Activated CD8-positive, alpha-beta T cell treated with anti-CD3 and anti-CD28 coated beads for 36 hours (primary cell): ENCODE data around the gene PLCG2. TPM values are rescaled to one million over a fixed set of nuclear protein-coding genes. Genes with fewer than 3 reads are reported as not detected.

ENCODE experiments used
- ATAC-seq: fragments of 200-7000 bp; cut with Tn5 transposase; one replicate; pipeline ENCODE4 v1.10.0; 2021; ENCODE audit warnings: mild to moderate bottlenecking, moderate library complexity
- CTCF ChIA-PET: fragments of 350-600 bp; sonication (Branson Sonifier 250); formaldehyde crosslinking; loops from one replicate; lab custom pipeline; 2021; ENCODE audit warnings: antibody characterized with exemption; lab: Charles Lee
- POLR2A ChIA-PET: fragments of 350-600 bp; sonication (Branson Sonifier 250); formaldehyde crosslinking; loops from one replicate; lab custom pipeline; 2021; ENCODE audit warnings: antibody characterized with exemption; lab: Charles Lee
- DNase-seq: peaks from one replicate; pipeline ENCODE4 v3.0.0-alpha.2; 2020
- H3K27ac Mint-ChIP-seq: one replicate; pipeline ENCODE4 v1.8.0; 2021; ENCODE audit warnings: mild to moderate bottlenecking, mixed read lengths
- H3K27me3 Mint-ChIP-seq: one replicate; pipeline ENCODE4 v1.8.0; 2021; ENCODE audit warnings: mixed read lengths
- H3K36me3 Mint-ChIP-seq: one replicate; pipeline ENCODE4 v1.8.0; 2021; ENCODE audit warnings: low read depth, mixed read lengths
- H3K4me1 Mint-ChIP-seq: one replicate; pipeline ENCODE4 v1.8.0; 2021; ENCODE audit warnings: low read depth, mixed read lengths
- H3K4me3 Mint-ChIP-seq: one replicate; pipeline ENCODE4 v1.8.0; 2021; ENCODE audit warnings: mild to moderate bottlenecking, moderate library complexity, mixed read lengths
- H3K9me3 Mint-ChIP-seq: one replicate; pipeline ENCODE4 v1.8.0; 2021; ENCODE audit warnings: mixed read lengths
- CTCF ChIP-seq: fragments of 200-600 bp; IDR thresholded peaks from one replicate; pipeline ENCODE4 v1.8.0; 2022; ENCODE audit warnings: antibody characterized with exemption, mild to moderate bottlenecking
- intact Hi-C: fragments of 100-400 bp; cut with micrococcal nuclease; formaldehyde crosslinking; loops from one replicate; pipeline ENCODE4 v1.10.0; 2022
- total RNA-seq, 2 experiments: library from RNA; stranded (reverse); gene quantifications; one replicate each; pipeline ENCODE4 v1.2.3, GENCODE V29; 2021

PLCG2 gene
- total RNA-seq, 2 experiments from 2014 or later, result 12.7 to 13.7 TPM

- intact Hi-C loops, result no loop called here
- ATAC-seq (no peak), DNase-seq (no peak)
- Mint-ChIP-seq H3K27ac (no peak overlapping the region), H3K36me3 (no peaks in the 10 kb centered on the region), H3K9me3 (no peaks in the 10 kb centered on the region), H3K27me3 (no peaks in the 10 kb centered on the region), H3K4me1 (peaks cover 6% of the 10 kb centered on the region), H3K4me3 (no peak overlapping the region)
- ChIA-PET CTCF (no interaction called here), POLR2A (no interaction called here)
- TF ChIP-seq CTCF, result no peak
Measured at GRCh38 chr16:81926036-81926435, 146.9 kb downstream of the PLCG2 start.

GRCh38 chr16:81927561-81928185, 148.6 kb downstream of the PLCG2 start:
- Mint-ChIP-seq H3K27me3 (no peaks in the 10 kb centered on the region), H3K36me3 (no peaks in the 10 kb centered on the region), H3K9me3 (no peaks in the 10 kb centered on the region), H3K27ac (no peak overlapping the region), H3K4me3 (no peak overlapping the region), H3K4me1 (peaks cover 6% of the 10 kb centered on the region)
- CTCF ChIA-PET, result no interaction called here
- DNase-seq, result no peak
- intact Hi-C loops, result no loop called here
- no peak for TF ChIP-seq CTCF
- POLR2A ChIA-PET, result no interaction called here
- no peak for ATAC-seq

- no peaks in the 10 kb centered on the region for H3K27me3 Mint-ChIP-seq
- DNase-seq (no peak), ATAC-seq (no peak)
- CTCF ChIA-PET, result interaction anchor here (1.0 kb wide), 1 partner anchor 335 kb away, joined by 3 read pairs; no protein-coding TSS in a partner anchor
- H3K9me3 Mint-ChIP-seq, result no peaks in the 10 kb centered on the region
- intact Hi-C loops, result no loop called here
- H3K4me3 Mint-ChIP-seq, result no peak overlapping the region
- TF ChIP-seq CTCF, result no peak
- H3K27ac Mint-ChIP-seq, result peak overlapping the region; percentile 39
- no peaks in the 10 kb centered on the region for H3K36me3 Mint-ChIP-seq
- POLR2A ChIA-PET, result no interaction called here
- H3K4me1 Mint-ChIP-seq, result peaks cover 6% of the 10 kb centered on the region
Measured at GRCh38 chr16:81928271-81928918, 149.3 kb downstream of the PLCG2 start.

GRCh38 chr16:81928975-81929374, 149.9 kb downstream of the PLCG2 start:
- ChIA-PET POLR2A (no interaction called here), CTCF (interaction anchor here (1.0 kb wide), 1 partner anchor 335 kb away, joined by 3 read pairs; no protein-coding TSS in a partner anchor)
- H3K36me3 Mint-ChIP-seq, result no peaks in the 10 kb centered on the region
- peaks cover 6% of the 10 kb centered on the region for H3K4me1 Mint-ChIP-seq
- TF ChIP-seq CTCF, result no peak
- intact Hi-C loops, result no loop called here
- ATAC-seq (peak; percentile 90), DNase-seq (peak; percentile 66)
- H3K9me3 Mint-ChIP-seq, result no peaks in the 10 kb centered on the region
- H3K4me3 Mint-ChIP-seq, result no peak overlapping the region
- H3K27ac Mint-ChIP-seq, result peak overlapping the region; percentile 39
- H3K27me3 Mint-ChIP-seq, result no peaks in the 10 kb centered on the region

GRCh38 chr16:81929841-81930240, 150.8 kb downstream of the PLCG2 start:
- Mint-ChIP-seq H3K27ac (no peak overlapping the region), H3K9me3 (no peaks in the 10 kb centered on the region), H3K27me3 (no peaks in the 10 kb centered on the region), H3K36me3 (no peaks in the 10 kb centered on the region), H3K4me1 (peaks cover 6% of the 10 kb centered on the region), H3K4me3 (no peak overlapping the region)
- intact Hi-C loops, result no loop called here
- POLR2A ChIA-PET, result no interaction called here
- no peak for TF ChIP-seq CTCF
- DNase-seq (no peak), ATAC-seq (no peak)
- CTCF ChIA-PET, result interaction anchor here (0.7 to 1.2 kb wide), 5 partner anchors 11 to 301 kb away, joined by 3 to 6 read pairs (median 3); no protein-coding TSS in a partner anchor
